ENCODE measurements around the gene TIMP4. TPM values are rescaled to one million over a fixed set of nuclear protein-coding genes. Genes with fewer than 3 reads are reported as not detected.

The TIMP4 gene
- total RNA-seq, result 10 to 100 TPM in 1 of 2 donors, under 1 TPM in 1; 0.93 to 11.3 TPM
- under 1 TPM; 0.13 to 0.80 (median 0.33) TPM for polyA plus RNA-seq (ENCODE audit: insufficient read length in 6 of 6)
- long read RNA-seq, donor 1, result 0 reads
- long read RNA-seq, donor 2, partial matches to known transcripts, result 0 of 2 reads
- long read RNA-seq, donor 2, other reads (novel, unspliced or antisense), result 0 of 2 reads
- long read RNA-seq, donor 3, result 0 reads
- long read RNA-seq, donor 4, result 0 reads
- long read RNA-seq, donor 5, result 0 reads
- long read RNA-seq, donor 6, result 0 reads
- long read RNA-seq, donor 7, result 0 reads
- long read RNA-seq, donor 8, result 0 reads
- long read RNA-seq, donor 9, result 0 reads
- long read RNA-seq, donor 10, transcript TIMP4-201 (5 exons, 1,650 nt), result major isoform, 28 of 30 reads
- long read RNA-seq, donor 10, partial matches to known transcripts, result 0 of 30 reads
- long read RNA-seq, donor 10, other reads (novel, unspliced or antisense), result 2 of 30 reads
- long read RNA-seq, donor 11, transcript TIMP4-201 (5 exons, 1,650 nt), result major isoform, 13 of 13 reads
- long read RNA-seq, donor 11, partial matches to known transcripts, result 0 of 13 reads
- long read RNA-seq, donor 11, other reads (novel, unspliced or antisense), result 0 of 13 reads
- long read RNA-seq, donor 12, result 0 reads

- ATAC-seq (peak; percentile 76), DNase-seq (peak in 1 of 4 donors; percentile 87)
- H3K4me3 ChIP-seq, result peak within 1 kb of the TSS; percentile 32 to 35
- peaks cover 0 to 19% of the 10 kb centered on the region in 2 donors for H3K27me3 ChIP-seq
- H3K27ac ChIP-seq, result no peak within 1 kb of the TSS
- H3K9me3 ChIP-seq, result no peaks in the 10 kb centered on the region
- peaks cover 0 to 15% of the 10 kb centered on the region in 2 donors for H3K4me1 ChIP-seq
- intact Hi-C loops (cut with DNase I), result no loop called here
- H3K36me3 ChIP-seq, result no peaks in the 10 kb centered on the region
- TF ChIP-seq, protein P1, sequence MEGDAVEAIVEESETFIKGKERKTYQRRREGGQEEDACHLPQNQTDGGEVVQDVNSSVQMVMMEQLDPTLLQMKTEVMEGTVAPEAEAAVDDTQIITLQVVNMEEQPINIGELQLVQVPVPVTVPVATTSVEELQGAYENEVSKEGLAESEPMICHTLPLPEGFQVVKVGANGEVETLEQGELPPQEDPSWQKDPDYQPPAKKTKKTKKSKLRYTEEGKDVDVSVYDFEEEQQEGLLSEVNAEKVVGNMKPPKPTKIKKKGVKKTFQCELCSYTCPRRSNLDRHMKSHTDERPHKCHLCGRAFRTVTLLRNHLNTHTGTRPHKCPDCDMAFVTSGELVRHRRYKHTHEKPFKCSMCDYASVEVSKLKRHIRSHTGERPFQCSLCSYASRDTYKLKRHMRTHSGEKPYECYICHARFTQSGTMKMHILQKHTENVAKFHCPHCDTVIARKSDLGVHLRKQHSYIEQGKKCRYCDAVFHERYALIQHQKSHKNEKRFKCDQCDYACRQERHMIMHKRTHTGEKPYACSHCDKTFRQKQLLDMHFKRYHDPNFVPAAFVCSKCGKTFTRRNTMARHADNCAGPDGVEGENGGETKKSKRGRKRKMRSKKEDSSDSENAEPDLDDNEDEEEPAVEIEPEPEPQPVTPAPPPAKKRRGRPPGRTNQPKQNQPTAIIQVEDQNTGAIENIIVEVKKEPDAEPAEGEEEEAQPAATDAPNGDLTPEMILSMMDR (IDR thresholded peaks at IDR 0.05), result no peak
These were observed at the start of gene TIMP4 for GRCh38 chr3:12158387-12159226. Gene TIMP4, minus strand, starts transcription at chr3:12158912. Its CDS starts 72 bp downstream, at chr3:12158840.

GRCh38 chr3:12205171-12205570 is 46.5 kb upstream of the TIMP4 start:
- TF ChIP-seq, protein P1 (IDR thresholded peaks at IDR 0.05), result no peak
- no peak overlapping the region for H3K27ac ChIP-seq
- DNase-seq (no peak), ATAC-seq (no peak)
- intact Hi-C loops (cut with DNase I), result no loop called here
- H3K27me3 ChIP-seq, result no peaks in the 10 kb centered on the region
- H3K9me3 ChIP-seq, result peaks cover 0 to 3% of the 10 kb centered on the region in 2 donors
- no peaks in the 10 kb centered on the region for H3K36me3 ChIP-seq
- H3K4me1 ChIP-seq, result peaks cover 0 to 8% of the 10 kb centered on the region in 2 donors
- no peak overlapping the region for H3K4me3 ChIP-seq

- Histone ChIP-seq H3K27ac (no peak overlapping the region), H3K36me3 (no peaks in the 10 kb centered on the region), H3K4me1 (peaks cover 0 to 19% of the 10 kb centered on the region in 2 donors), H3K4me3 (no peak overlapping the region), H3K9me3 (no peaks in the 10 kb centered on the region), H3K27me3 (no peaks in the 10 kb centered on the region)
- DNase-seq, result no peak
- TF ChIP-seq, protein P1 (IDR thresholded peaks at IDR 0.05), result no peak
- ATAC-seq, result no peak
- intact Hi-C loops (cut with DNase I), result no loop called here
These were observed 43.1 kb upstream of the TIMP4 start for GRCh38 chr3:12201813-12202212.

DNA sequence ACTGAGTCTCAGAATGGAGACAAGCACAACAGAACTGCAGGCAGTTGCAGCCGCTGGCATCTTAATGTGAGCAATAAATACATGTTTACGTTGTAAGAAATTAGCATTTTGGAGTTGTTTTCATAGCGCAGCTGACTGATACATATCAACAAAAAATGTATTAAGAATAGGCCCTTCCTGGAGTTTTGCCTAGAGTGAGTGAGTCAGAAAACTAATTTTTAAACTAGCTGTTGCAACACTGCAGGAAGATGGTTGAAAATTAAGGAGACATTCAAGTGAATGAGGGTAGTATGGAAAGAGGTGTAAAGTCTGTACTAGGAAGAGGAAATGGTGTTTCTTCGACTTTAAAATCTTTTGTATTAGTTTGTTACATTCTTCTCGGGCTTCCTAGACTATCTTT is 39.6 kb upstream of the TIMP4 start:
- Histone ChIP-seq H3K4me3 (no peak overlapping the region), H3K36me3 (no peaks in the 10 kb centered on the region), H3K27ac (no peak overlapping the region), H3K27me3 (no peaks in the 10 kb centered on the region), H3K4me1 (peaks cover 13 to 39% of the 10 kb centered on the region in 2 donors), H3K9me3 (no peaks in the 10 kb centered on the region)
- peak; percentile 10 for ATAC-seq
- TF ChIP-seq, protein P1 (IDR thresholded peaks at IDR 0.05), result no peak
- intact Hi-C loops (cut with DNase I), result no loop called here
- no peak for DNase-seq
